IMR-90 (cell line): ENCODE measurements around the gene SH2D6. TPM values are rescaled to one million over a fixed set of nuclear protein-coding genes. Genes with fewer than 3 reads are reported as not detected.

ENCODE experiments used
- ATAC-seq: fragments of 200-7000 bp; cut with Tn5 transposase; 2 replicates; pipeline ENCODE4 v1.9.1; 2020; ENCODE audit warnings: low read depth, mild to moderate bottlenecking, moderate library complexity
- BruUV-seq: library from RNA; stranded (reverse); fragments of 400-500 nt; replicated peaks from 2 replicates; lab custom pipeline; 2021; lab: Mats Ljungman, UMichigan
- CTCF ChIA-PET: fragments of 300-600 bp; formaldehyde crosslinking; extraction: SDS; loops from one replicate; lab custom pipeline; 2021; ENCODE audit warnings: antibody characterized with exemption; lab: Yijun Ruan, JAX
- POLR2A ChIA-PET: fragments of 300-600 bp; sonication (Branson Sonifier 250); formaldehyde crosslinking; loops from one replicate; lab custom pipeline; 2022; ENCODE audit warnings: antibody characterized with exemption; ENCODE audit not compliant: unreplicated experiment; lab: Charles Lee
- DNase-seq: peaks from one replicate; pipeline ENCODE4 v3.0.0; 2013
- H2AFZ ChIP-seq: replicated peaks from 2 replicates; pipeline ENCODE3; 2013; ENCODE audit warnings: low read length, mild to moderate bottlenecking; ENCODE audit not compliant: poor library complexity
- H2AK5ac ChIP-seq: 2 replicates; pipeline ENCODE4 v1.6.1; 2013; ENCODE audit warnings: low read depth, low read length, inconsistent platforms
- H2AK9ac ChIP-seq: replicated peaks from 2 replicates; pipeline ENCODE3; 2013; ENCODE audit warnings: mild to moderate bottlenecking, low read depth, low read length, moderate library complexity; ENCODE audit not compliant: poor library complexity
- H2BK120ac ChIP-seq: 2 replicates; pipeline ENCODE4 v1.6.1; 2013; ENCODE audit warnings: low read depth, low read length, inconsistent platforms
- H2BK15ac ChIP-seq: 3 replicates; pipeline ENCODE4 v1.6.1; 2013; ENCODE audit warnings: low read depth, low read length, inconsistent platforms
- H2BK20ac ChIP-seq: 2 replicates; pipeline ENCODE4 v1.6.1; 2013; ENCODE audit warnings: low read depth, mild to moderate bottlenecking, inconsistent platforms, low read length, moderate library complexity
- H2BK5ac ChIP-seq: 2 replicates; pipeline ENCODE4 v1.6.1; 2013; ENCODE audit warnings: mild to moderate bottlenecking, low read depth, low read length, inconsistent platforms; ENCODE audit not compliant: poor library complexity, severe bottlenecking
- H3K14ac ChIP-seq: replicated peaks from 2 replicates; pipeline ENCODE4 v1.6.1; 2013; ENCODE audit warnings: low read depth, low read length, inconsistent platforms
- H3K18ac ChIP-seq: 2 replicates; pipeline ENCODE4 v1.6.1; 2013; ENCODE audit warnings: low read depth, low read length, control low read depth
- H3K23ac ChIP-seq: 2 replicates; pipeline ENCODE4 v1.6.1; 2013; ENCODE audit warnings: low read depth, low read length, inconsistent platforms
- H3K27ac ChIP-seq: 2 replicates; pipeline ENCODE4 v1.5.1; 2013; ENCODE audit warnings: mild to moderate bottlenecking, control low read depth, low read length; ENCODE audit not compliant: insufficient read depth
- H3K27me3 ChIP-seq: 2 replicates; pipeline ENCODE4 v1.6.1; 2013; ENCODE audit warnings: low read length; ENCODE audit not compliant: control insufficient read depth, insufficient read depth
- H3K36me3 ChIP-seq: 2 replicates; pipeline ENCODE4 v1.6.1; 2013; ENCODE audit warnings: low read length, mixed read lengths; ENCODE audit not compliant: control insufficient read depth, insufficient read depth
- H3K4ac ChIP-seq: 2 replicates; pipeline ENCODE4 v1.6.1; 2013; ENCODE audit warnings: low read depth, low read length, inconsistent platforms
- H3K4me1 ChIP-seq: 2 replicates; pipeline ENCODE4 v1.6.1; 2013; ENCODE audit warnings: low read length, mixed read lengths; ENCODE audit not compliant: control insufficient read depth, insufficient read depth
- H3K4me2 ChIP-seq: 2 replicates; pipeline ENCODE4 v1.6.1; 2013; ENCODE audit warnings: low read depth, mild to moderate bottlenecking, control low read depth, low read length, moderate library complexity
- H3K4me3 ChIP-seq: 2 replicates; pipeline ENCODE4 v1.5.1; 2013; ENCODE audit warnings: low read depth, mild to moderate bottlenecking, control low read depth, low read length, moderate library complexity; ENCODE audit not compliant: insufficient read depth
- H3K56ac ChIP-seq: 2 replicates; pipeline ENCODE4 v1.6.1; 2013; ENCODE audit warnings: low read length, inconsistent platforms; ENCODE audit not compliant: insufficient read depth; ENCODE audit errors: extremely low read depth
- H3K79me1 ChIP-seq, 2 experiments: 2 replicates each; pipeline ENCODE4 v1.6.1; 2013; ENCODE audit warnings: low read length in 2 of 2, inconsistent platforms in 1 of 2, low read depth in 1 of 2
- H3K9ac ChIP-seq: 2 replicates; pipeline ENCODE4 v1.6.1; 2013; ENCODE audit warnings: low read depth, low read length, control low read depth
- H3K9me1 ChIP-seq: 2 replicates; pipeline ENCODE4 v1.6.1; 2013; ENCODE audit warnings: low read length, inconsistent platforms; ENCODE audit not compliant: insufficient read depth
- H3K9me3 ChIP-seq: 2 replicates; pipeline ENCODE4 v1.6.1; 2013; ENCODE audit warnings: low read length; ENCODE audit not compliant: control insufficient read depth, insufficient read depth
- H4K20me1 ChIP-seq: 2 replicates; pipeline ENCODE4 v1.6.1; 2013; ENCODE audit warnings: low read length, inconsistent platforms; ENCODE audit not compliant: insufficient read depth
- H4K5ac ChIP-seq: 2 replicates; pipeline ENCODE4 v1.6.1; 2013; ENCODE audit warnings: mild to moderate bottlenecking, low read depth, low read length, control low read depth
- H4K8ac ChIP-seq, 2 experiments: 2 replicates each; pipeline ENCODE4 v1.6.1; 2013; ENCODE audit warnings: low read depth in 2 of 2, low read length in 2 of 2, control low read depth in 1 of 2, inconsistent platforms in 1 of 2
- H4K91ac ChIP-seq: 2 replicates; pipeline ENCODE4 v1.6.1; 2013; ENCODE audit warnings: low read depth, low read length, inconsistent platforms; ENCODE audit not compliant: insufficient read depth
- BHLHE40 ChIP-seq: fragments of 150-350 bp; IDR thresholded peaks from 2 replicates; pipeline ENCODE4 v1.6.1; 2016; ENCODE audit warnings: mild to moderate bottlenecking, low read depth, low read length
- CEBPB ChIP-seq: IDR thresholded peaks from 2 replicates; pipeline ENCODE4 v1.6.1; 2012; ENCODE audit warnings: low read depth, low read length, improper control_type of control experiment
- CHD1 ChIP-seq: IDR thresholded peaks from 2 replicates; pipeline ENCODE4 v1.6.1; 2012; ENCODE audit warnings: low read depth, low read length, improper control_type of control experiment
- CTCF ChIP-seq: conservative IDR thresholded peaks from 2 replicates; pipeline ENCODE4 v1.5.1; 2012; ENCODE audit warnings: mild to moderate bottlenecking, low read depth, low read length, improper control_type of control experiment
- FOS ChIP-seq: fragments of 150-350 bp; IDR thresholded peaks from 2 replicates; pipeline ENCODE4 v1.6.1; 2016; ENCODE audit warnings: low read depth, low read length
- MAFK ChIP-seq: IDR thresholded peaks from 2 replicates; pipeline ENCODE4 v1.6.1; 2012; ENCODE audit warnings: low read depth, low read length, improper control_type of control experiment
- MXI1 ChIP-seq: IDR thresholded peaks from 2 replicates; pipeline ENCODE4 v1.6.1; 2012; ENCODE audit warnings: low read depth, mild to moderate bottlenecking, low read length, moderate library complexity, borderline replicate concordance
- POLR2A ChIP-seq: IDR thresholded peaks from 2 replicates; pipeline ENCODE4 v1.6.1; 2012; ENCODE audit warnings: mild to moderate bottlenecking, low read depth, low read length
- RCOR1 ChIP-seq: IDR thresholded peaks from 2 replicates; pipeline ENCODE4 v1.6.1; 2012; ENCODE audit warnings: mild to moderate bottlenecking, low read length, improper control_type of control experiment; ENCODE audit not compliant: insufficient replicate concordance
- RFX5 ChIP-seq: IDR thresholded peaks from 2 replicates; pipeline ENCODE4 v1.8.0; 2012; ENCODE audit warnings: low read depth, mild to moderate bottlenecking, low read length, moderate library complexity
- SMC3 ChIP-seq: fragments of 150-350 bp; IDR thresholded peaks from 2 replicates; pipeline ENCODE4 v1.6.1; 2016; ENCODE audit warnings: low read depth, mild to moderate bottlenecking, antibody characterized with exemption, low read length, moderate library complexity
- WGBS, 2 experiments: methylation state at CpG; one replicate each; pipeline versions ENCODE4 v1.1.5 to v1.1.7; 2013; ENCODE audit warnings: missing lambda C conversion rate in 2 of 2; ENCODE audit not compliant: insufficient read length in 1 of 2; ENCODE audit errors: extremely low coverage in 2 of 2; 5-methylcytosine and 5-hydroxymethylcytosine counted together
- dilution Hi-C: fragments of 300-500 bp; cut with HindIII; formaldehyde crosslinking; loops from one replicate; pipeline ENCODE4 v1.14.3; 2018; ENCODE audit warnings: low sequenced_read_pairs; ENCODE audit not compliant: unreplicated experiment
- in situ Hi-C: fragments of 300-500 bp; cut with MboI; formaldehyde crosslinking; loops from 3 replicates; pipeline ENCODE4 v1.14.3; 2019; ENCODE audit warnings: low sequenced_read_pairs, inconsistent platforms, mixed read lengths
- intact Hi-C: fragments of 100-400 bp; cut with micrococcal nuclease; formaldehyde crosslinking; loops from 2 replicates; pipeline ENCODE4 v1.10.0; 2022
- polyA plus RNA-seq, 3 experiments: library from polyadenylated mRNA; depleted of rRNA; stranded (reverse); fragments of >200 nt; gene quantifications; 2 replicates each; pipeline ENCODE4 v1.2.3, GENCODE V29; 2012; ENCODE audit warnings: low replicate concordance in 1 of 3
- total RNA-seq: library from RNA; depleted of rRNA; stranded (reverse); fragments of >200 nt; gene quantifications from 2 replicates; pipeline ENCODE4 v1.2.3, GENCODE V29; 2012

The SH2D6 gene
- total and polyA plus RNA-seq, 2 of the 4 experiments (the other 2 are of a cell fraction): 0.32 to 0.36 TPM

GRCh38 chr2:85394976-85395375 is 23.5 kb upstream of the SH2D6 start:
- DNase-seq: no peak
- Histone ChIP-seq H3K4me2 (no peak overlapping the region), H3K27ac (no peak overlapping the region), H2BK15ac (no peak overlapping the region), H2AK9ac (no peak overlapping the region), H2BK5ac (no peak overlapping the region), H3K9ac (no peak overlapping the region), H4K8ac (no peak overlapping the region), H4K5ac (no peak overlapping the region), H3K9me3 (no peaks in the 10 kb centered on the region), H4K20me1 (no peaks in the 10 kb centered on the region; the same call in 1 of the 2 replicates), H2BK20ac (no peak overlapping the region), H3K27me3 (no peaks in the 10 kb centered on the region), H3K23ac (no peak overlapping the region), H2AFZ (no peak overlapping the region), H3K18ac (no peak overlapping the region), H2BK120ac (no peak overlapping the region), H3K4me1 (peaks cover 4% of the 10 kb centered on the region), H4K91ac (no peak overlapping the region), H3K9me1 (peaks cover 7% of the 10 kb centered on the region; the same call in 1 of the 2 replicates), H3K14ac (no peak overlapping the region), H3K56ac (no peak overlapping the region), H3K4ac (no peak overlapping the region), H3K79me1 (no peaks in the 10 kb centered on the region), H3K4me3 (no peak overlapping the region), H3K36me3 (peaks cover 21% of the 10 kb centered on the region), H2AK5ac (no peak overlapping the region)
- POLR2A ChIA-PET: no interaction called here
- TF ChIP-seq MXI1 (no peak), FOS (no peak), CHD1 (no peak), CTCF (no peak), POLR2A (no peak), BHLHE40 (no peak), MAFK (no peak), RCOR1 (no peak), RFX5 (no peak), SMC3 (no peak), CEBPB (no peak)
- in situ Hi-C loops: no loop called here
- 85% methylated on average over 2 of the region's 6 CpGs; no CpG with 5 or more reads in 1 of the 2 experiments for WGBS, 2 experiments
- dilution Hi-C loops: no loop called here
- intact Hi-C loops: no loop called here
- BruUV-seq: no TSS peak
- CTCF ChIA-PET: no interaction called here
- ATAC-seq: no peak
